HepG2 (cell line): Measurements from ENCODE around the gene CA9. TPM values are rescaled to one million over a fixed set of nuclear protein-coding genes. Genes with fewer than 3 reads are reported as not detected.

Experiments used
- CEBPG ChIP-seq: IDR thresholded peaks from 2 replicates; pipeline ENCODE4 v1.6.1; 2016
- DPF2 ChIP-seq: sonication (generic); formaldehyde crosslinking; IDR thresholded peaks from 2 replicates; pipeline ENCODE4 v1.4.0; 2020; ENCODE audit warnings: mild to moderate bottlenecking, low read depth, missing genetic modification reagents, borderline replicate concordance
- FOXA1 ChIP-seq, 2 experiments: fragments of 450-650 bp in 1 of 2; sonication (generic) in 1 of 2; formaldehyde crosslinking in 1 of 2; IDR thresholded peaks; 2 replicates each; pipeline versions ENCODE4 v1.4.0 to v1.6.1; 2016 to 2020; ENCODE audit warnings: missing genetic modification reagents in 1 of 2
- HDAC2 ChIP-seq: sonication (generic); formaldehyde crosslinking; IDR thresholded peaks from 2 replicates; pipeline ENCODE4 v1.4.0; 2020; ENCODE audit warnings: missing genetic modification reagents
- HES4 ChIP-seq: sonication (generic); formaldehyde crosslinking; IDR thresholded peaks from 2 replicates; pipeline ENCODE4 v1.9.0; 2021; ENCODE audit warnings: mild to moderate bottlenecking, missing genetic modification reagents, borderline replicate concordance
- ISL2 ChIP-seq: sonication (generic); formaldehyde crosslinking; IDR thresholded peaks from 2 replicates; pipeline ENCODE4 v1.5.0; 2020; ENCODE audit warnings: missing genetic modification reagents
- KIAA2018 ChIP-seq: sonication (generic); formaldehyde crosslinking; IDR thresholded peaks from 2 replicates; pipeline ENCODE4 v1.5.0; 2020; ENCODE audit warnings: mild to moderate bottlenecking, missing genetic modification reagents, borderline replicate concordance
- MEF2D ChIP-seq: sonication (generic); formaldehyde crosslinking; IDR thresholded peaks from 2 replicates; pipeline ENCODE4 v1.5.1; 2020; ENCODE audit warnings: mild to moderate bottlenecking, missing genetic modification reagents
- NR2F6 ChIP-seq, 2 experiments: IDR thresholded peaks; 2 replicates each; pipeline ENCODE4 v1.6.1; 2016; ENCODE audit warnings: antibody characterized with exemption in 1 of 2, mild to moderate bottlenecking in 1 of 2
- PHF8 ChIP-seq: sonication (generic); formaldehyde crosslinking; IDR thresholded peaks from 2 replicates; pipeline ENCODE4 v1.5.0; 2020; ENCODE audit warnings: missing genetic modification reagents
- PITX1 ChIP-seq: sonication (generic); formaldehyde crosslinking; IDR thresholded peaks from 2 replicates; pipeline ENCODE4 v1.5.1; 2020; ENCODE audit warnings: mild to moderate bottlenecking, missing genetic modification reagents
- REPIN1 ChIP-seq: sonication (generic); formaldehyde crosslinking; IDR thresholded peaks from 2 replicates; pipeline ENCODE4 v1.8.0; 2022; ENCODE audit warnings: missing genetic modification reagents, low read depth, mild to moderate bottlenecking, borderline replicate concordance
- RFX1 ChIP-seq: fragments of 450-650 bp; IDR thresholded peaks from 2 replicates; pipeline ENCODE4 v1.6.1; 2017
- SAP130 ChIP-seq: IDR thresholded peaks from 2 replicates; pipeline ENCODE4 v1.6.1; 2016; ENCODE audit warnings: low read depth
- SIX1 ChIP-seq: sonication (generic); formaldehyde crosslinking; IDR thresholded peaks from 2 replicates; pipeline ENCODE4 v1.4.0; 2020; ENCODE audit warnings: missing genetic modification reagents, borderline replicate concordance
- SKI ChIP-seq: fragments of 450-650 bp; IDR thresholded peaks from one replicate; pipeline ENCODE4 v1.6.1; 2018; ENCODE audit warnings: mild to moderate bottlenecking; ENCODE audit not compliant: partially characterized antibody
- ZBTB20 ChIP-seq: sonication (generic); formaldehyde crosslinking; IDR thresholded peaks from 2 replicates; pipeline ENCODE4 v1.8.1; 2023; ENCODE audit warnings: missing genetic modification reagents, low read depth, mild to moderate bottlenecking, borderline replicate concordance
- ZFYVE20 ChIP-seq: sonication (generic); formaldehyde crosslinking; IDR thresholded peaks from 2 replicates; pipeline ENCODE4 v1.8.0; 2023; ENCODE audit warnings: low read depth, mild to moderate bottlenecking, moderate library complexity, missing genetic modification reagents, borderline replicate concordance
- ZKSCAN8 ChIP-seq: IDR thresholded peaks from 2 replicates; pipeline ENCODE4 v1.6.1; 2016; ENCODE audit warnings: borderline replicate concordance, missing genetic modification reagents, missing compliant biosample characterization
- ZNF292 ChIP-seq: sonication (generic); formaldehyde crosslinking; IDR thresholded peaks from 2 replicates; pipeline ENCODE4 v1.8.1; 2022; ENCODE audit warnings: mild to moderate bottlenecking, low read depth, missing genetic modification reagents, borderline replicate concordance
- polyA plus RNA-seq, 8 experiments: library from polyadenylated mRNA; depleted of rRNA in 3 of 8; stranded (reverse) in 7 of 8; unstranded in 1 of 8; fragments of >200 nt; fragmentation: Illumina TruSeq in 4 of 8; extraction: Trizol in 4 of 8; gene quantifications; 2 replicates each; pipeline versions ENCODE4 v1.2.1 to v1.2.3, GENCODE V29; 2011 to 2016; ENCODE audit warnings: low read depth in 4 of 8, missing spikeins in 1 of 8, mixed read lengths in 1 of 8; ENCODE audit not compliant: insufficient read depth in 1 of 8
- total RNA-seq, 5 experiments: library from RNA; depleted of rRNA; stranded (reverse); fragments of >200 nt; fragmentation: Illumina TruSeq; extraction: Trizol; gene quantifications; 2 replicates each; pipeline ENCODE4 v1.2.3, GENCODE V29; 2016; ENCODE audit warnings: low read depth in 1 of 5
- TF ChIP-seq, protein P1 (sequence below): IDR thresholded peaks from 2 replicates; pipeline ENCODE4 v1.6.1; 2016; ENCODE audit warnings: control low read depth

CA9 gene
- total and polyA plus RNA-seq, 2 of the 13 experiments (the other 11 are each of a cell fraction or from before 2014, with no cell fraction given), result 0.13 to 152 TPM

- TF ChIP-seq ZNF292 (CRISPR knock-in tag), result peak; percentile 72; the same call in 1 of the 2 replicates
- TF ChIP-seq HES4 (CRISPR knock-in tag), result no peak
- peak; percentile 65 for TF ChIP-seq SKI
- peak; percentile 81; the same call in 1 of the 2 replicates for TF ChIP-seq REPIN1
- TF ChIP-seq KIAA2018 (CRISPR knock-in tag), result no peak
- TF ChIP-seq HDAC2 (CRISPR knock-in tag), result peak; percentile 74
- peak; percentile 86 for TF ChIP-seq SAP130 (CRISPR knock-in tag)
- TF ChIP-seq ZKSCAN8 (CRISPR knock-in tag), result peak; percentile 88
- 0 out of 2 replicates have a peak, but pooled peaks have one; percentile 13 for TF ChIP-seq CEBPG (CRISPR knock-in tag)
- no peak for TF ChIP-seq ZFYVE20 (CRISPR knock-in tag)
- TF ChIP-seq, protein P1, sequence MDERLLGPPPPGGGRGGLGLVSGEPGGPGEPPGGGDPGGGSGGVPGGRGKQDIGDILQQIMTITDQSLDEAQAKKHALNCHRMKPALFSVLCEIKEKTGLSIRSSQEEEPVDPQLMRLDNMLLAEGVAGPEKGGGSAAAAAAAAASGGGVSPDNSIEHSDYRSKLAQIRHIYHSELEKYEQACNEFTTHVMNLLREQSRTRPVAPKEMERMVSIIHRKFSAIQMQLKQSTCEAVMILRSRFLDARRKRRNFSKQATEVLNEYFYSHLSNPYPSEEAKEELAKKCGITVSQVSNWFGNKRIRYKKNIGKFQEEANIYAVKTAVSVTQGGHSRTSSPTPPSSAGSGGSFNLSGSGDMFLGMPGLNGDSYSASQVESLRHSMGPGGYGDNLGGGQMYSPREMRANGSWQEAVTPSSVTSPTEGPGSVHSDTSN (CRISPR knock-in tag), result no peak
- 0 out of 2 replicates have a peak, but pooled peaks have one; percentile 26 for TF ChIP-seq ISL2 (CRISPR knock-in tag)
- no peak for TF ChIP-seq FOXA1 (IDR thresholded peaks at IDR 0.05)
- peak; percentile 49 for TF ChIP-seq FOXA1 (CRISPR knock-in tag; IDR thresholded peaks at IDR 0.05)
- peak; percentile 74; the same call in 1 of the 2 replicates for TF ChIP-seq SIX1 (CRISPR knock-in tag)
- peak; percentile 23; the same call in 1 of the 2 replicates for TF ChIP-seq PHF8 (CRISPR knock-in tag)
- peak; percentile 37; the same call in 1 of the 2 replicates for TF ChIP-seq DPF2 (CRISPR knock-in tag)
- peak; percentile 71; the same call in 1 of the 2 replicates for TF ChIP-seq PITX1 (CRISPR knock-in tag)
- TF ChIP-seq MEF2D, result no peak; the same call in 1 of the 2 replicates
- TF ChIP-seq ZBTB20 (CRISPR knock-in tag), result peak; percentile 80; the same call in 1 of the 2 replicates
- TF ChIP-seq RFX1, result no peak
- peak; percentile 14; the same call in 1 of the 2 replicates for TF ChIP-seq NR2F6 (IDR thresholded peaks at IDR 0.05)
- TF ChIP-seq NR2F6 (CRISPR knock-in tag; IDR thresholded peaks at IDR 0.05), result peak; percentile 61; the same call in 1 of the 2 replicates
Observed at GRCh38 chr9:35669331-35670145, 4.2 kb upstream of the CA9 start (continued).
